Measurements from ENCODE around the gene ASB4.
"Not testable (repeated sequence)": the region's sequence is repeated elsewhere in the genome, so short reads cannot be mapped to it uniquely, and the experiment has no call there.

Gene ASB4

GRCh38 chr7:95478272-95479037 lies 7.3 kb upstream of the ASB4 start:
- peak; percentile 77 for DNase-seq (ENCODE audit: low spot score)

GRCh38 chr7:95479992-95480624 lies 5.6 kb upstream of the ASB4 start:
- no peak for DNase-seq (ENCODE audit: low spot score)

- no peak for DNase-seq (ENCODE audit: low spot score)
Observed at GRCh38 chr7:95481271-95482165, 4.2 kb upstream of the ASB4 start.

- no peak for DNase-seq (ENCODE audit: low spot score)
Observed at GRCh38 chr7:95482424-95482823, 3.3 kb upstream of the ASB4 start.

GRCh38 chr7:95490231-95490762 lies 4.6 kb downstream of the ASB4 start:
- DNase-seq (ENCODE audit: low spot score) = no peak

- no peak for DNase-seq (ENCODE audit: low spot score)
Observed at GRCh38 chr7:95491201-95491600, 5.5 kb downstream of the ASB4 start.

- DNase-seq (ENCODE audit: low spot score) = no peak
Observed at GRCh38 chr7:95491634-95492314, 6.0 kb downstream of the ASB4 start.

GRCh38 chr7:95493247-95493646 lies 7.5 kb downstream of the ASB4 start:
- no peak for DNase-seq (ENCODE audit: low spot score)

GRCh38 chr7:95493844-95494243 lies 8.1 kb downstream of the ASB4 start:
- DNase-seq (ENCODE audit: low spot score) = no peak

GRCh38 chr7:95501261-95501832 lies 15.6 kb downstream of the ASB4 start:
- no peak for DNase-seq (ENCODE audit: low spot score)

- no peak for DNase-seq (ENCODE audit: low spot score)
Observed at GRCh38 chr7:95502403-95502802, 16.7 kb downstream of the ASB4 start.

- DNase-seq (ENCODE audit: low spot score) = no peak
Observed at GRCh38 chr7:95503271-95504131, 17.8 kb downstream of the ASB4 start.

- DNase-seq (ENCODE audit: low spot score) = not testable (repeated sequence)
Observed at GRCh38 chr7:95504132-95504588, 18.4 kb downstream of the ASB4 start.

- no peak for DNase-seq (ENCODE audit: low spot score)
Observed at GRCh38 chr7:95508780-95509179, 23.0 kb downstream of the ASB4 start.

GRCh38 chr7:95509199-95509598 lies 23.5 kb downstream of the ASB4 start:
- DNase-seq (ENCODE audit: low spot score) = peak; percentile 84

GRCh38 chr7:95511716-95512260 lies 26.0 kb downstream of the ASB4 start:
- peak; percentile 91 for DNase-seq (ENCODE audit: low spot score)

- no peak for DNase-seq (ENCODE audit: low spot score)
Observed at GRCh38 chr7:95517458-95517857, 31.7 kb downstream of the ASB4 start.

- DNase-seq (ENCODE audit: low spot score) = no peak
Observed at GRCh38 chr7:95517870-95518269, 32.1 kb downstream of the ASB4 start.

- DNase-seq (ENCODE audit: low spot score) = no peak
Observed at GRCh38 chr7:95520136-95520535, 34.4 kb downstream of the ASB4 start.

GRCh38 chr7:95525503-95525902 lies 39.8 kb downstream of the ASB4 start:
- no peak for DNase-seq (ENCODE audit: low spot score)

Measured in Ammon's horn (tissue), 1 donor.